ENCODE results near the gene RPS6KL1.

RPS6KL1 gene

DNA sequence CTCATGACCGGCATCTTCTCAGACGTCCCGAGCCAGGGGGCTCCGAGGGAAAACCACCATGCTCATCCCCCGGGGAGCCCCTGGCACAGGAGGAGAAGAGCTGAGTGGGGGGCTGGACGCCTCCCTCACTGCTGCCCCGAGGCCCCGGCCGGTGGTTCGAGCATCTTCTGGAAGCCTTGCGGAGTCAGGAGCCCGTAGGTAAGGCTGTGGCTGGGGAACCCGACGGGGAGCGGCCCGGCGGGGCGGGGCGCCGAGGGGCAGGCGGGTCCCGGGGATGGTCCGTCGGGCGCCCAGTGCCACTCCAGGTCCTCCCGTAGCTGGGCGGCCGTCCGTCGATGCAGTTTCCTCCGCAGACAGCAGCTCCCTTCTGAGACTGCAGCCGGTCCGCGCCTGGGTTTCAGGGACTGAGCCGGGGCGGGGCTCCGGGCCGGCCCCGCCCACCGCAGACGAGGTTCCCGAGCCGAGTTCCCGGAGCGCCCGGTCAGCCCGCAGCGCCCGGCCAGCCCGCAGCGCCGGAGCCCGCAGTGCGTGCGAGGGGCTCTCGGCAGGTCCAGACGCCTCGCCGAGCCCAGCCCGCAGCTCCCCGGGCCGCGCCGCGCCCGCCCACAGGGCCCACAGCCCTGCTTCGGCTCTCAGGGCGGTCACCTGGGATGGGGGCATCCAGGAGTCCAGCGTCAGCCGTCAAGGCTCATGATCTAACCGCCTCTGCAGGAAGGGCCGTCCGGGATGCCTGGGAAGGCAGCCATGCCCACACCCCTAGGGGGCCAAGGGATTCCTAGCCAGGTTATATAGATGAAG lies 32.4 kb upstream of the RPS6KL1 start, which contains the start of gene PGF:
PGF (minus strand) TSS at position 369 of the 798 bp plus-strand sequence; CDS start at position 14, 355 bp downstream.
- Mint-ChIP-seq H3K4me1 (no peaks in the 10 kb centered on the region), H3K4me3 (peak within 1 kb of the TSS; percentile 49), H3K27ac (no peak within 1 kb of the TSS), H3K36me3 (ENCODE audit: low read depth) (no peaks in the 10 kb centered on the region), H3K9me3 (no peaks in the 10 kb centered on the region), H3K27me3 (peaks cover 9% of the 10 kb centered on the region)
- ATAC-seq: peak; percentile 47
- DNase-seq: peak; percentile 39

DNA sequence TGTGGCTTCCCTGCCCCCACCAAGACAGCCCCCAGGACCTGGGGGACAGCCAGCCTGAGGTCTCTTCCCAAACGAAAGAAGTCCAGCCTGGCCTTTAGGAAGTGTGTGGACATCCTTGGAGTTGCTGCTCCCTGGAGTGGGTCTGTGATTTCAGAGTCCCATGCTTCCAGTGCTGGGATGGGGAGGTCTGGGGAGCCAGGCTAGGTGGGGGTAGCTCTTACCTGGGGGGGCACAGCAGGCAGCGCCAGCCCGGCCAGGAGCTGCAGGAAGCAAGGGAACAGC lies 31.8 kb upstream of the RPS6KL1 start:
- Mint-ChIP-seq H3K36me3 (ENCODE audit: low read depth) (no peaks in the 10 kb centered on the region), H3K27me3 (peaks cover 9% of the 10 kb centered on the region), H3K27ac (no peak overlapping the region), H3K4me1 (no peaks in the 10 kb centered on the region), H3K9me3 (no peaks in the 10 kb centered on the region), H3K4me3 (no peak overlapping the region)
- ATAC-seq (no peak), DNase-seq (no peak)

DNA sequence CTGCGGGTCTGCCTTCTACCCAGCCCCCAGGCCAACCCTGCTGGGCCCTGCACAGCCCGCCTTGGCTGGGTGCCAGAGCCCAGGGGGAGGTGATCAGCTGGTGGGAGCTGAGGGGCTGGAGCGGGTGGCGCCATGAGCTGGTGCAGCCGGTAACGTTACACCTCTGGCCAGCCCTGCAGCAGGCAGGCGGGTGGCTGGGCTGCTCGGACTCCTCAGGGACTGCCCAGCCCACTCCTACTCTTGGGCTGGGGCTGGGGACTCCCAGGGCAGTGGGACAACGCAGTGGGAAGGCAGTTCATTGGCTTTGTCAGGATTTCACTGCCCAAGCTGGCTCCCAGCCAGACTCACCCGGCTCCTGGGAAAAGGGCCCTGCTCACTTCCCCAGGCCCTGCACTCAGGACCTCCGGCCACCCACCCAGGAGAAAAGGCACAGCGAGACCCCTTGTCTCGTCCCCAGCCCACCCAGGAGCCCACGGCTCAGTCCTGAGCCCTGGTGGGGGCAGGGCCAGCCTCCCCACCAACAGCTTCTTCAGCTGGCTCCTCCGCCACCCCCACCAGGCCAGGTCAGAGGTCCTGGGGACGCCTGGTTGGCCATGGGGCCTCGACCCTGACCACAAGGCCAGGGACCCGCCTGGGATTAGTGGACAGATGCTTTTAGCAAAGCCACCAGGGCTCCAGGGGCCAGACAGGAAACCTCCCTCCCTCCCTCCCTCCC lies 31.3 kb upstream of the RPS6KL1 start:
- DNase-seq (no peak), ATAC-seq (no peak)
- Mint-ChIP-seq H3K27me3 (peaks cover 9% of the 10 kb centered on the region), H3K36me3 (ENCODE audit: low read depth) (no peaks in the 10 kb centered on the region), H3K9me3 (no peaks in the 10 kb centered on the region), H3K4me3 (no peak overlapping the region), H3K4me1 (no peaks in the 10 kb centered on the region), H3K27ac (no peak overlapping the region)

DNA sequence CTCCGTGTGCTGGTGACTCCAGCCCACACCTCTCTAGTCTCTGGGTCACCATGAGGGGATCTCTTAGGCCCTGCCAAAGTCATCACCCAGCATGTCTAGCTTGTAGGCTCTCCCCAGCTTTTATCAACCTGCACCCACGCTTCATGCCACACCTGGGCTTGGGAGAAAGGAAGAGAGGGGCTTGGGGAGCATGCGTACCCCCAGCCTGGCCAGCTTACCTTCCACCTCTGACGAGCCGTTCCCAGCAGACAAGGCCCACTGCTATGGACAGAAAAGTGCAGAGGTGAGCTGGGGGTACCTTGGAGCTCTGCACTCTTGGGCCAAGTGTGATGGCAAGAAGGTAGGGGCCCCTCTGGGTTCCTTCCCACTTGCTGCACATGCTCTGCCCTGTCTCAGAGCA lies 30.6 kb upstream of the RPS6KL1 start:
- no peaks in the 10 kb centered on the region for H3K4me1 Mint-ChIP-seq
- no peaks in the 10 kb centered on the region for H3K36me3 Mint-ChIP-seq (ENCODE audit: low read depth)
- no peak overlapping the region for H3K4me3 Mint-ChIP-seq
- DNase-seq (no peak), ATAC-seq (no peak)
- peaks cover 9% of the 10 kb centered on the region for H3K27me3 Mint-ChIP-seq
- no peak overlapping the region for H3K27ac Mint-ChIP-seq
- H3K9me3 Mint-ChIP-seq: no peaks in the 10 kb centered on the region

DNA sequence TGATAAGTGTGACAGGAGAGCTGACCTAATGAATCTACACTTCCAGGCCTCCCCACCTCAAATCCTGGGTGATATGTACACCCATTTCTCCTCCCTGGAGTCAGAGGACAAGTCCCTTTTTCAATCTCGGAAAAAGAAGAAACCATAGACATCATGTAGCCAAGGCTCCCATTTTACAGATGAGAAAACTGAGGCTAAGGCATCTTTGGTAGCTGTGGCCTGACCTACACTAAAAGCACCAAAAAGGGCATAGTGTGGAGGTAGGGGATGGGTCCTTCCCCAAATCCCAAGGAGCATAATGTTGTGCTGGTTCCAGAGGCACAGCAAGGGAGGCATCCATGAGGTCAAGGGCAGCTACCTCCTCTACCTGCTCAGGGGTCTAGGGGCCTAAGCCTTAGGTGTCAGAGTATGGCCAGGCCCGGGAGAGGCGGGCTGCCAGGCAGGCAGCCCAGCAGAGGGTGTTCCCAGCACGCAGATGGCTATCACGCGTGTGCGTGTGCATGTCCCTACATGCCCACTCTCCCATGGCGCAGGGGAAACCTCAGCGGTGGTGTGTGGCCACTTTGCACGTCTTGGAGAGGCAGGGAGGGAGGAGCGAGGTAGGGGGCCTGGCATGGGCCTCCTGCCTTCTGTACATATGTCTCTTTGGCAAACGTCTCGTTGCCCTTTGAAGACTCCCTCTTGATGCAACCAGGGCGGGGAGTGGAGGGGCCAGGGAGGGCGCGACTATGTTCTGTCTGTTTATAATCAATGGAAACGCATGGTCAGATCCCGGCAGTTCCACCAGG lies 29.8 kb upstream of the RPS6KL1 start:
- Mint-ChIP-seq H3K36me3 (ENCODE audit: low read depth) (no peaks in the 10 kb centered on the region), H3K4me1 (no peaks in the 10 kb centered on the region), H3K27me3 (peaks cover 9% of the 10 kb centered on the region), H3K9me3 (no peaks in the 10 kb centered on the region), H3K4me3 (no peak overlapping the region), H3K27ac (no peak overlapping the region)
- DNase-seq (no peak), ATAC-seq (no peak)

DNA sequence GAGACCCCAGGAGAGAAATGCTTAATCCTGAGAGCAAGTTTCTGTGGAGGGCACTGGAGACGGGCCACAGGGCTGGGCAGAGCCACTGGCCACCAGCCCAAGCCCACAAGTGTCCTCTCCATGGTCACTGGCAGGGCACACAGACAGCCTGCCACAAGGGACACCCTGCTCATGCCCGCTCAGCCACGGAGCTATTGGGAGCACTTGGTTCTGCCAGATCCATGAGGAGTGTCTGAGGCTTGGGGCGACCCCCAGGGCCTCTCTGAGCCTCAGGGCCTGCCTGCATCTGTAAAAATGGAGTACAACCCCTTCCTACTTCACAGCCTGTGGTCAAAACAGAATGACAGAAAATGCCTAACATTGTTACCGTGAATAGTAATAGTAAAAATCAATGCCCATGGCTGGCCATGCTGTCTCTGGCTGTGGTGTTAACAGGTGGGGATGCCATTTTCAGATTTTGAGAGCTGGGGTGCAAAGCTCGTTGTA lies 29.2 kb upstream of the RPS6KL1 start:
- Mint-ChIP-seq H3K9me3 (no peaks in the 10 kb centered on the region), H3K4me3 (no peak overlapping the region), H3K36me3 (ENCODE audit: low read depth) (no peaks in the 10 kb centered on the region), H3K4me1 (no peaks in the 10 kb centered on the region), H3K27ac (no peak overlapping the region), H3K27me3 (peaks cover 9% of the 10 kb centered on the region)
- DNase-seq (no peak), ATAC-seq (no peak)

DNA sequence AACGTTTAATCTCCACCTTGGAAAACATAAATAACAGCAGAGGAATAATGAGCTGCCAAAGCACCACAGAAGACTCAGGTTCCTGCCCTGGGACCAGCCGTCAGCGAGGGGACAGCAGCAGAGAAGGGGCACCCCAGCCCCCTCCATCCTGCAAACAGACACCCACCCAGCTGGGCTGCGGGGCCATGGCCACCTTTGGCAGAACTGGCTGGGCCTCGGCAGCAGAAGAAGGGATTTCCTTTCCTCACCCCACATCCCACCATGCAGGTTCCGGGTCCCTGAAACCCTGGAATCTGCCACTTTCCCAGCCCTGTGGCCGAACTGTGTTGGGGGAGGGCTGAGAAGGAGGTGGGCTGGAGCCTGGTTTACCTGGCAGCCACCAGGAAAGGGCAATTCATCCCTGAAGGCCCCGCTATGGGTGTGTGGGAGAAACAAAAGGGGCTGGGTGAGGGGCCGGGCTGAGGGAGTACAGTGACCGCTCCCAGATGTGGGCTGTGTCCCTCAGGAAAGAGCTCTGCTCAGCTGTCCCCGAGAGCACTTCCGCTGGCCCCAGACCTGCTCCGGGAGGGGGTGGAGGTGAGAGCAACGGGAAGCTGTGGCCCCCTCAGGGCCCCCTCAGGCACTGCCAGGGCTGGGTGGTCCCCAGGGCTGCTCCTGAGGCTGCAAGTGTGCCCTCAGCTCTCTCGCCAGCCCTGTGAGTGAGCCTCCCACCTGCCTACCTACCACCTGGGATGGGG lies 28.6 kb upstream of the RPS6KL1 start:
- peaks cover 9% of the 10 kb centered on the region for H3K27me3 Mint-ChIP-seq
- no peaks in the 10 kb centered on the region for H3K9me3 Mint-ChIP-seq
- H3K27ac Mint-ChIP-seq: no peak overlapping the region
- H3K4me3 Mint-ChIP-seq: no peak overlapping the region
- peaks cover under 1% of the 10 kb centered on the region for H3K4me1 Mint-ChIP-seq
- H3K36me3 Mint-ChIP-seq (ENCODE audit: low read depth): no peaks in the 10 kb centered on the region
- DNase-seq (no peak), ATAC-seq (no peak)

DNA sequence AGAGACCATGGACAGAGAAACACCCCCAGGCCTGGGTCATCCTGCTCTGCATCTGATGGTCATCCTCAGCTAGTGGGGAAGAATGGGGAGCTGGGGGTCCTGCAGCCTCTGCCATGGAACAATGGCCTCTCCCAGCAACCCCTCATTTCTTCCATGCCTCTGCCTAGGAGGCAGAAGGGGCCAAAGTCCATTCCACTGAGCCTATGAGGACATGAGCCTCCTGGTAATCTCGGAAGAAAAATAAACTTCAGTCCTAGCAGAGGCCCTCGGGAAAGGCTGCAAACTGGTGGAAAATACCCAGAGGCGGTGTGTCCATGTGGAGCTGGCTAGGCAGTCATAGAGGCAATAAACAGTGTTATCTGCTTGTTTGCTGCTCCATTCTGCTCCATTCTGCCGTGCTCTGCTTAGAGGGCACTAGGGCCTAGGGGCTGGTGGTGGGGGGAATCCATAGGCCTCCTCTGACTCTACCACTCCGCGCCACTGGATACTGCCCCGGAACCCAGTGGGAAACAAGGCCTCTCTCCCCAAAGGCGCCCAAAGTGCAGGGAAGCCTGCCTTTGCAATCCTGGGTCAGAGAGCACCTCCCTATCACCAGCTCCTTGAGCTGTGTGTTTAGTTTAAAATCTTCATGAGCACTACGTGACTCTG lies 27.9 kb upstream of the RPS6KL1 start:
- Mint-ChIP-seq H3K36me3 (ENCODE audit: low read depth) (no peaks in the 10 kb centered on the region), H3K27ac (no peak overlapping the region), H3K4me3 (no peak overlapping the region), H3K27me3 (peaks cover 5% of the 10 kb centered on the region), H3K4me1 (peaks cover 5% of the 10 kb centered on the region), H3K9me3 (no peaks in the 10 kb centered on the region)
- DNase-seq (no peak), ATAC-seq (no peak)

DNA sequence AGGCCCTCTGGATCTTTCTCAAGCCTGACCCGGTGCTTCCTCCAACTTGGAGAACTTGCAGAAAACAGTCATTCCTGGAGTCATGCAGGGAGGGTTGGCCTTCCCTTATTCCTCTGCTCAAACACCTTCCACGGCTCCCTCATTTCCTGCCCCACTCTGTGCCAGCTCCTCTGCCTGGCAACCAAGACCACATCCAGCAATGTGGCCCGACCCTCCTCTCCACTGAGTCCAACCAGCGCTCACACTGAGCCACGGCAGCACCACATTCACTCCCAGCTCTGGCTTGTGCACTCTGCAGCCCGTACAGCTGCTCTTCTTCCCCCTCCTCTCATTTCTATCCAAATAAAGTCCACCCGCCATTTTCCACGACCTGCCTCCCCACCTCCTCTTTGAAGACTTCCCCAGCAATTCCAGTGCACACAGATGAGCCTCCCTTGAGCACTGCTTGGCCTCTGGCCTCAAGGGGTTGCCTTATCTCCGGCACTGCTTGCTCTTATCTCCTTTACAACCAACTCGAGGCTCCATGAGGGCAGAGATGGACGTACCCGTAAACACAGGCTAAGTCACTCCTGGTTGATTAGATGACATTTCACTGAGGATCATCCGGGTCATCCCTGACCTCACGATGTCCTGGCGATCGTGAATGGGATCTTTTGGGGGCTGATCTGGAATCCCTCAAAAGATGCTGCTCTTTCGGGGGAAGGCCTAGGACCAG lies 27.0 kb upstream of the RPS6KL1 start:
- Mint-ChIP-seq H3K9me3 (no peaks in the 10 kb centered on the region), H3K36me3 (ENCODE audit: low read depth) (no peaks in the 10 kb centered on the region), H3K4me1 (peaks cover 5% of the 10 kb centered on the region), H3K27me3 (peaks cover 5% of the 10 kb centered on the region), H3K4me3 (no peak overlapping the region), H3K27ac (no peak overlapping the region)
- no peak for DNase-seq
- no peak for ATAC-seq

DNA sequence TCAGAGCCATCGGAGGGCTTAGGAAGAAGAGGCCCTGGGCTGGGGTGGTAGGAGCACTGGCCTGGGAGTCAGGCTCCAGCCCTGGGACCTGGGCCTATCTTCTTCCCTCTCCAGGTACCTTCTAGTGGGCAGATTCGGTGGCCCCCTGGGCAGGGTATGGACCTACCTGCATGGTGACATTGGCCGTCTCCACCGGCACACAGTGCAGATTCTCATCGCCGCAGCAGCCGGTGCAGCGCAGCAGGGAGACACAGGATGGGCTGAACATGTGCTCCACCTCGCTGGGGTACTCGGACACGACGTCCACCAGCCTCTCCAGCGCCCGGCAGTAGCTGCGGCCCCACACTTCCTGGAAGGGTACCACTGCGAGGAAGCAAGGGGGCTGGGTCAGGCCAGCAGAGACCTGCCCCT lies 26.1 kb upstream of the RPS6KL1 start:
- ATAC-seq: no peak
- no peak for DNase-seq
- Mint-ChIP-seq H3K36me3 (ENCODE audit: low read depth) (no peaks in the 10 kb centered on the region), H3K4me1 (peaks cover 5% of the 10 kb centered on the region), H3K9me3 (no peaks in the 10 kb centered on the region), H3K4me3 (no peak overlapping the region), H3K27ac (no peak overlapping the region), H3K27me3 (peaks cover 5% of the 10 kb centered on the region)

DNA sequence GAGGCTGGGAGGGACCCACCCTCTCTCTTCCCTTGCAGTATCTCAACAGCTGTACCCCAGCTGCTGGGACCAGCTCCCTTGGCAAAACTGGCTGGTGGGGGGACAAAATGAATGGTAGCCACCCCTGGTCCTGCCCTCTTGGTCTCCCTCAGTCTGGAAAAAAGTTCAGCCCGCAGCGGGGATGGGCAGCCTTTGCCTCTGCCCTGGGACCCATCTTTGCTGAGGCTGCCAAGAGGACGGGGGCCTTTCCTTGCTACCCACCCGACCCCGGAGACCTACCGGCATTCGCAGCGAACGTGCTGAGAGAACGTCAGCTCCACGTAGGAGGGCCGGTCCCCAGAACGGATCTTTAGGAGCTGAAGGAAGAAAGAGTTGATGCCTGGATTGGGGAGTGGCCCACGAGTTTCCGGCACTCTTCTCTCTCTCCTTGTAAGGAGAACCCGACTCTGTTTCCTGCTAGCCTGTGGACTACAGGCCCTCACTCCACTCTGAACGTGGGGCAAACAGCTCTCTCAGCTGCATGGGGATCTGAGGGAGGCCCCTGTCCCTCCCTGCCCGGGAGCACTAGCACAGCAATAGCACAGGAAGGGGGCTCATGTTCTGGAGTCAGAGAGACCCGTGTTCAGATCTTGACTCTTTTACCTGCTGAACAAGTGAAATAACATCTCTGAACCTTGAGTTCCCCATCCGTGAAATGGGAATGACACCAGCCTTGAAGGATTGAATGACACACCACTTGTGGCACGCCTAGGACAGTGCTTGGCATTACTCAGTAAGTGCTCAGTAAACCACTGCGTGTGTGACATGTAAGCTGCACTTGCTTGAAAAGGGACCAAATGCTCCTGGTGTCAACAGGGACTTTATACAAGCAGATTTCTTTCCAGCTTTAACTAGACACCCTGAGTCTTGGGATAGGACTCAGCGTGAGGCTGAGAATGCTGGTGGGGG lies 25.4 kb upstream of the RPS6KL1 start:
- H3K9me3 Mint-ChIP-seq: no peaks in the 10 kb centered on the region
- ATAC-seq (no peak), DNase-seq (no peak)
- H3K4me3 Mint-ChIP-seq: no peak overlapping the region
- H3K27ac Mint-ChIP-seq: no peak overlapping the region
- H3K27me3 Mint-ChIP-seq: peaks cover 5% of the 10 kb centered on the region
- peaks cover 5% of the 10 kb centered on the region for H3K4me1 Mint-ChIP-seq
- H3K36me3 Mint-ChIP-seq (ENCODE audit: low read depth): no peaks in the 10 kb centered on the region

DNA sequence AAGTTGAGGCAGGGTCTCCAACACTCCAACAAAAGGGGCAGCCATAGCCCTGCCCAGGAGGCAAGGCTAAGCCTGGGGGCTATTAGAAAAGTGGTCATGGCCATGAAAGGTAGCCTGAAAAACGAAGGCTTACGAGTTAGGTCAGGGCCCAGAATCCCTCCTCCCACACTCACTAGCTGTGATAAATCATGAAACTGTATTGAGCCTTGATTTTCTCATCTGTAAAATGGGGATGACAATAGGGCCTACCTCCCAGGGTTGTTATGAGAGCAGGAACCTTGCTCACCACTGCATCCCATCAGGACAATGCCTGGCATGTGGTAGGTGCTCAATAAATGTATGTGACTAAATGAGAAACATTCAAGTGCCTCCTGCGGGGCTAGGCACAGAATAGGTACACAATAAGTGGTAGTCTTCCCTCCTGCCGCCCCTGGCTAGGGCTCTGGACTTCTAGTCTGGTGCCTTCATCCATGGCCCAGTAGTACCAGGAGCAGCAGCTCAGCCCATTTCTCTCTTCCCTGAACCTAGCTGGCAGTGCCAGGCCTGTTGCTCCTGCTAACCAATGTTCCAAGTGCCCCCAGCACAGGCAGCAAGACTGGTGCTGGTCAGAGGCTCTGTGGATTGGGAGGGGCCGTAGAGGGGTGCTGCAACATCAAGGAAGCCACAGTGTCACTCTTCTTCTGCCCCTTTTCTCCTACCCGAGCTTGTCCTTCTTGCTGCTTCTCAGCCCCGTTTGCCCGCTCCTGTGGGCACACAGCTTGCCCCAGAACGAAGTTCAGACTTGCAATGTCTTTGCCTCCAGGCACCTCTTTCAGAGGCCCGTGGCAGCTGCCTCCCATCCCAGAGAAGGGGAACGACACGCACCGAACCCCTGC lies 24.5 kb upstream of the RPS6KL1 start:
- ATAC-seq: no peak
- DNase-seq: no peak
- H3K4me3 Mint-ChIP-seq: no peak overlapping the region
- no peaks in the 10 kb centered on the region for H3K9me3 Mint-ChIP-seq
- no peaks in the 10 kb centered on the region for H3K36me3 Mint-ChIP-seq (ENCODE audit: low read depth)
- H3K27ac Mint-ChIP-seq: no peak overlapping the region
- peaks cover 1% of the 10 kb centered on the region for H3K27me3 Mint-ChIP-seq
- peaks cover 7% of the 10 kb centered on the region for H3K4me1 Mint-ChIP-seq

All from activated naive CD8-positive, alpha-beta T cell treated with anti-CD3 and anti-CD28 coated beads, Interleukin-2, amount 50 U/mL, for 24 hours (primary cell).